Measurements from ENCODE around the gene MTX3. TPM values are rescaled to one million over a fixed set of nuclear protein-coding genes. Genes with fewer than 3 reads are reported as not detected.

MTX3 gene
- total RNA-seq, 1 donor from 2014 or later = 7.8 TPM

DNA sequence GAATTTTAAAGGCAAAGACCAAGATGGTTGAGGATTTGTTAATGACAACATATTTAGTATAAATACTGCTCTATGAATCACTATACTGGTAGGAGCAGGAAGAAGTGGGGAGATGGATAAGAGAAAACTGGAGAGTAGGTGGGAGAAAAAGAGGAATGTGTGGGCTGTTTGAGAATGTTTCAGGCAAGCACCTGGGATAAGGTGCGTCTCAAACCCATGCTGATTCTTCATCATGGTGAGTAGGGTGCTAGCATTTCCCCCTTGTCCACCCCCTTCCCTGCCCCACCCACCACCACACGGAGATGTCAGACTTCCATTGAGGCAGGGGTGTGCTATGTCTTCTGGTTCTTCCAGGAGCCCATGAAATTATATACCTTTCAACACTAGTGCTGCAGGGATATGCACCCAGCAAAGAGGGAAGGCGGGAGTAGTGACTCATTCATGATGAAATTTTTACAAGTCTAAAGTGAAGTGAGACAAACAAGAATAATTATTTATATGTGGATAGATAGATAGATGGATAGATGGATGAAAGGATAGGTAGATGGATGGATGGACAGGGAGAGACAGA is 54.3 kb downstream of the MTX3 start:
- DNase-seq (ENCODE audit: extremely low read depth, low read depth, low spot score) = no peak

DNA sequence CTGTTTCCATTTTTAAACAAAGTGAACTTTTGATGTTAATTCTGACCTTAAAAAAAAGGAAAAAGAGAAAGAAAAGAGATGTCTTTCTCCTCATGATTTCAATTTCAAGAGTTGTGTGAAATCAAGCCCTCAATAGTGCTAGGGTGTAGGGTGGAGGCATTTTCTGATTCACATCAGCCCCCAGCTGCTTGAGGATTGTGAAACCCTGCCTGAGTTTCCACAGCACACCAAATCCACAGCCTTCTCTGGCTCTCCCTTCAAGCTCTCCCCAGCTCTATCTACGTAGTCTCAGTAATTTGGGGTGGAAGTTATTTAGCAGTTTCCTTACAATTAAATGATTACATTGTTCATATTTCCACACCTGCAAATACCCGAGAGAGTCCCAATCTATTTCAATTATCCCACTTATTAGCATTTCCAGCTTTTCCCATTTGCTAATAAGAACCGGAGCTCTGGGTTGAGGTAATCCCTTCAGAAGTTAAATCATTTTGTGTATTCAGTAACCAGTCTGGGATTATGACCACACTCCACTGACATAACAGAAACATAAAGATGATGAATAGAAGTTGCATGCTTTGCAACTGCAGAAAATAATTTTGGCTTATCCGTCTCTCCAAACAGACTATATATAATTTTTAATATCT is 54.9 kb downstream of the MTX3 start:
- DNase-seq (ENCODE audit: extremely low read depth, low read depth, low spot score) = no peak

GRCh38 chr5:79934681-79935080 is 56.4 kb downstream of the MTX3 start:
- no peak for DNase-seq (ENCODE audit: extremely low read depth, low read depth, low spot score)

- DNase-seq (ENCODE audit: extremely low read depth, low read depth, low spot score) = no peak
Measured at GRCh38 chr5:79932510-79933504, 58.3 kb downstream of the MTX3 start.

DNA sequence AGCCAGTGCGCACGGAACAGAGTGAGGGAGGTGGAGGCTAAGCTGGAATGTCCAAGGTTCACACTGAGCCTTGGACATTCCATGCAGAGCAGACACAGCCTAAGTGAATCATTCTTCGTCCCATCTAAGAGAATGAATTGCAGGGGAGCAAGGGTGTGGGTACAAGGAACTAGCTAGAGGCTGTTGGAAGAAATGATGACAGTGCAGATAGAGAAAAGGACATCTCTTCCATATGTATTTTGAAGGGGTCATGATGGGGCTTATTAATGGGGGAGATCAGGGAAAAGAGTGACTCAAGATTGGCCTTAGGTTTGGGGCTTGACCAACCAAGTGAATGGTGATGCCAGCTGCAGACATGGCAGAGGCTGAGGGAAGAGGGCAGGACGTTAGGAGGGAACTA is 59.2 kb downstream of the MTX3 start:
- DNase-seq (ENCODE audit: extremely low read depth, low read depth, low spot score) = no peak

DNA sequence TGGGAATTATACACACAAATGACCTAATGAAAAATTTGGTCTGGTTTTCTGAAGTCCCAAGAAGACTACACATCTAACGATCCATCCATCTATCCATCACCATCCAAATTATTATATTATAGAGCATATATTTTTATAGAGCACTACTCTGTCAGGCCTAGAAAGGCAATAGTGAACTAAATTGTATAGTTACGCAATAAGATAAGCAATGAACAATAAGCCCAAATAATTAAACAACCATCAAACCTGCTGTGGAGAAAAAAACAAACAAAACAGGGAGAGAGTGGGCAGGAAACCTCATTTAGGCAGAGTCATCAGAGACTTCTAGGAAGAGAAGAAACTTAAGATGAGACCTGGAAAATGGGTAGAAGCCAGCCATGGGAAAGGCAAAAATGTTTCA is 59.7 kb downstream of the MTX3 start:
- no peak for DNase-seq (ENCODE audit: extremely low read depth, low read depth, low spot score)

DNA sequence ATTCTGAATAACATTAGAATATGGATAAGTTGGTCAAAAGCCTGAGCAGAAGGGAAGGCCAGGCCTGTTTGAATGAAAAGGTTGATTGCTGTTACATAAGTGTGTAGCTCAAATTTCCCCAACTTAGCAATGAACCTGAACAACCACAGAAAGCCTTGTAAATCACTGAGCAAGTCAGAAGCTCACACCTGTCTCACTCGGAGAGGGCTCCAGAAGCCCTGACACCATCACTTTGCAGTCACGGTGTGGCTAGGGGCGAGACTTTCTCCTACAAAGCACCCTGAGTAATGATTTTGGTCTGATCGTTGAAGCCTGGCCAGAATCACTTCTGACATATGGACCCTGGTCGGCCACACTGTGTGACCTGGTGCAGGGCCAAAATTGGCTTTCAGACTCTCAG is 62.0 kb downstream of the MTX3 start:
- DNase-seq (ENCODE audit: extremely low read depth, low read depth, low spot score) = no peak

Other genes with a start within 250 kb of the MTX3 start
- 0.18 and 1.4 TPM in 2 replicates for gene THBS4, start 44.1 kb upstream of the MTX3 start, total RNA-seq